ENCODE results near the gene MYO10. TPM values are rescaled to one million over a fixed set of nuclear protein-coding genes. Genes with fewer than 3 reads are reported as not detected.
A peak's percentile ranks its signal among the peaks of the same experiment; 100 is the strongest.

Gene MYO10
- total RNA-seq, 3 donors from 2014 or later (not counting 1 experiment from before 2014, with no cell fraction given), result 0.83 to 1.2 TPM; not detected in 1

GRCh38 chr5:16937503-16938161 is 1.5 kb upstream of the MYO10 start:
- peaks cover 7 to 18% of the 10 kb centered on the region in 2 donors for H3K4me1 Mint-ChIP-seq
- H3K36me3 Mint-ChIP-seq, result no peaks in the 10 kb centered on the region
- ATAC-seq (no peak), DNase-seq (no peak)
- 98% methylated on average over 5 of the region's 7 CpGs for WGBS (ENCODE audit: insufficient coverage)
- Histone ChIP-seq H3K27me3 (ENCODE audit: control insufficient read depth, insufficient read depth, low read length) (peaks cover 18% of the 10 kb centered on the region), H3K4me3 (ENCODE audit: low read length) (no peak overlapping the region), H3K27ac (ENCODE audit: low read length) (no peak overlapping the region), H3K36me3 (ENCODE audit: control insufficient read depth, insufficient read depth, low read length) (no peaks in the 10 kb centered on the region), H3K9me3 (ENCODE audit: control insufficient read depth, insufficient read depth, low read length) (no peaks in the 10 kb centered on the region), H3K4me1 (ENCODE audit: control insufficient read depth, insufficient read depth, low read length) (peaks cover 15% of the 10 kb centered on the region)
- peaks cover 5% of the 10 kb centered on the region in 2 donors for H3K9me3 Mint-ChIP-seq
- intact Hi-C loops (cut with micrococcal nuclease), result no loop called here
- TF ChIP-seq, protein P1, sequence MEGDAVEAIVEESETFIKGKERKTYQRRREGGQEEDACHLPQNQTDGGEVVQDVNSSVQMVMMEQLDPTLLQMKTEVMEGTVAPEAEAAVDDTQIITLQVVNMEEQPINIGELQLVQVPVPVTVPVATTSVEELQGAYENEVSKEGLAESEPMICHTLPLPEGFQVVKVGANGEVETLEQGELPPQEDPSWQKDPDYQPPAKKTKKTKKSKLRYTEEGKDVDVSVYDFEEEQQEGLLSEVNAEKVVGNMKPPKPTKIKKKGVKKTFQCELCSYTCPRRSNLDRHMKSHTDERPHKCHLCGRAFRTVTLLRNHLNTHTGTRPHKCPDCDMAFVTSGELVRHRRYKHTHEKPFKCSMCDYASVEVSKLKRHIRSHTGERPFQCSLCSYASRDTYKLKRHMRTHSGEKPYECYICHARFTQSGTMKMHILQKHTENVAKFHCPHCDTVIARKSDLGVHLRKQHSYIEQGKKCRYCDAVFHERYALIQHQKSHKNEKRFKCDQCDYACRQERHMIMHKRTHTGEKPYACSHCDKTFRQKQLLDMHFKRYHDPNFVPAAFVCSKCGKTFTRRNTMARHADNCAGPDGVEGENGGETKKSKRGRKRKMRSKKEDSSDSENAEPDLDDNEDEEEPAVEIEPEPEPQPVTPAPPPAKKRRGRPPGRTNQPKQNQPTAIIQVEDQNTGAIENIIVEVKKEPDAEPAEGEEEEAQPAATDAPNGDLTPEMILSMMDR (IDR thresholded peaks at IDR 0.05), result no peak
- H3K27ac Mint-ChIP-seq, result no peak overlapping the region
- peaks cover 17 to 30% of the 10 kb centered on the region in 2 donors for H3K27me3 Mint-ChIP-seq (ENCODE audit: low read depth in 2 of 2)
- peak overlapping the region; percentile 65 for H3K4me3 Mint-ChIP-seq

- no peak for ATAC-seq
Measured at GRCh38 chr5:16936989-16937438, 926 bp upstream of the MYO10 start.

GRCh38 chr5:16935231-16936149 is 598 bp downstream of the MYO10 start:
- TF ChIP-seq, protein P1 (IDR thresholded peaks at IDR 0.05), result no peak
- Histone ChIP-seq H3K36me3 (ENCODE audit: control insufficient read depth, insufficient read depth, low read length) (no peaks in the 10 kb centered on the region), H3K4me1 (ENCODE audit: control insufficient read depth, insufficient read depth, low read length) (peaks cover 15% of the 10 kb centered on the region), H3K27me3 (ENCODE audit: control insufficient read depth, insufficient read depth, low read length) (peaks cover 18% of the 10 kb centered on the region), H3K4me3 (ENCODE audit: low read length) (peak overlapping the region; percentile 22), H3K9me3 (ENCODE audit: control insufficient read depth, insufficient read depth, low read length) (no peaks in the 10 kb centered on the region), H3K27ac (ENCODE audit: low read length) (no peak overlapping the region)
- no peak overlapping the region for H3K27ac Mint-ChIP-seq
- peak overlapping the region; percentile 81 for H3K4me3 Mint-ChIP-seq
- H3K27me3 Mint-ChIP-seq (ENCODE audit: low read depth in 2 of 2), result peaks cover 17 to 30% of the 10 kb centered on the region in 2 donors
- under 1% methylated on average over 85 of the region's 85 CpGs for WGBS (ENCODE audit: insufficient coverage)
- H3K9me3 Mint-ChIP-seq, result peaks cover 2% of the 10 kb centered on the region in 2 donors
- ATAC-seq, result peak; percentile 24 to 28 (median 26)
- intact Hi-C loops (cut with micrococcal nuclease), result no loop called here
- H3K4me1 Mint-ChIP-seq, result peaks cover 7 to 18% of the 10 kb centered on the region in 2 donors
- H3K36me3 Mint-ChIP-seq, result no peaks in the 10 kb centered on the region
- peak in 1 of 2 donors; percentile 13 for DNase-seq

More at GRCh38 chr5:16936989-16937438, 926 bp upstream of the MYO10 start:
- no peaks in the 10 kb centered on the region for H3K36me3 ChIP-seq (ENCODE audit: control insufficient read depth, insufficient read depth, low read length)
- peaks cover 15% of the 10 kb centered on the region for H3K4me1 ChIP-seq (ENCODE audit: control insufficient read depth, insufficient read depth, low read length)
- H3K9me3 ChIP-seq (ENCODE audit: control insufficient read depth, insufficient read depth, low read length), result no peaks in the 10 kb centered on the region
- Mint-ChIP-seq H3K4me3 (peak overlapping the region; percentile 65), H3K4me1 (peaks cover 7 to 18% of the 10 kb centered on the region in 2 donors), H3K27ac (no peak overlapping the region), H3K9me3 (peaks cover 2% of the 10 kb centered on the region in 2 donors), H3K27me3 (ENCODE audit: low read depth in 2 of 2) (peaks cover 17 to 30% of the 10 kb centered on the region in 2 donors), H3K36me3 (no peaks in the 10 kb centered on the region)
- no peak overlapping the region for H3K27ac ChIP-seq (ENCODE audit: low read length)
- WGBS (ENCODE audit: insufficient coverage), result 41% methylated on average over 11 of the region's 11 CpGs
- TF ChIP-seq, protein P1 (IDR thresholded peaks at IDR 0.05), result no peak
- H3K4me3 ChIP-seq (ENCODE audit: low read length), result no peak overlapping the region
- intact Hi-C loops (cut with micrococcal nuclease), result no loop called here
- peaks cover 18% of the 10 kb centered on the region for H3K27me3 ChIP-seq (ENCODE audit: control insufficient read depth, insufficient read depth, low read length)
- no peak for DNase-seq

All from natural killer cell (primary cell).